Measurements from ENCODE around the gene ALOXE3. TPM values are rescaled to one million over a fixed set of nuclear protein-coding genes. Genes with fewer than 3 reads are reported as not detected.
A peak's percentile ranks its signal among the peaks of the same experiment; 100 is the strongest.

Gene ALOXE3
- total RNA-seq, 1 experiment from 2014 or later, result 0.13 TPM

GRCh38 chr17:8150194-8151119 lies 32.1 kb upstream of the ALOXE3 start:
- Histone ChIP-seq H3K4ac (ENCODE audit: low read depth, low read length) (no peak overlapping the region), H3K27ac (ENCODE audit: insufficient read length, low read depth, low read length) (no peak overlapping the region), H2AK5ac (ENCODE audit: insufficient read length, low read length) (no peak overlapping the region), H3K27me3 (ENCODE audit: insufficient read depth, low read length) (no peaks in the 10 kb centered on the region), H3K4me1 (ENCODE audit: insufficient read depth, low read length) (peaks cover 5% of the 10 kb centered on the region), H2BK20ac (ENCODE audit: low read depth, low read length, poor library complexity, severe bottlenecking) (no peak overlapping the region), H3K79me2 (ENCODE audit: insufficient read depth, low read length) (no peaks in the 10 kb centered on the region), H3K23ac (ENCODE audit: insufficient read length, low read depth, low read length) (no peak overlapping the region), H3K9me3 (ENCODE audit: control insufficient read depth, low read depth, low read length) (no peaks in the 10 kb centered on the region), H2BK5ac (ENCODE audit: insufficient read length, low read length) (no peak overlapping the region), H2BK120ac (ENCODE audit: low read depth, low read length, poor library complexity, severe bottlenecking) (no peak overlapping the region), H3K18ac (ENCODE audit: insufficient read length, low read depth, low read length) (no peak overlapping the region), H3K23me2 (ENCODE audit: insufficient read length, low read depth, low read length, poor library complexity, severe bottlenecking) (peaks cover 13% of the 10 kb centered on the region), H4K8ac (replicated peaks; ENCODE audit: insufficient read length, low read depth, low read length) (no peak overlapping the region), H3K14ac (ENCODE audit: insufficient read depth, low read length) (no peak overlapping the region), H4K91ac (ENCODE audit: insufficient read length, low read depth, low read length) (no peak overlapping the region), H3K9ac (ENCODE audit: extremely low read depth, insufficient read length, low read length) (no peak overlapping the region), H4K20me1 (ENCODE audit: control insufficient read depth, insufficient read depth, insufficient read length) (no peaks in the 10 kb centered on the region), H2BK12ac (ENCODE audit: insufficient read length, low read depth, low read length) (no peak overlapping the region), H3K4me2 (ENCODE audit: insufficient read depth, insufficient read length, low read length) (peak overlapping the region; percentile 87), H3K79me1 (ENCODE audit: insufficient read depth, low read depth, low read length, poor library complexity, severe bottlenecking) (peaks cover 2% of the 10 kb centered on the region), H3K56ac (ENCODE audit: insufficient read length, low read depth, low read length) (no peak overlapping the region), H4K5ac (ENCODE audit: insufficient read length, low read depth, low read length) (no peak overlapping the region), H2AFZ (ENCODE audit: low read length) (no peak overlapping the region), H3T11ph (ENCODE audit: low read length) (no peak overlapping the region), H2BK15ac (ENCODE audit: low read depth, low read length) (no peak overlapping the region)
- peak overlapping the region; percentile 90 to 97 for H3K4me3 Mint-ChIP-seq
- peaks cover 21 to 25% of the 10 kb centered on the region in 2 experiments for H3K4me1 Mint-ChIP-seq
- H3K27me3 Mint-ChIP-seq (ENCODE audit: low read depth), result peaks cover 2% of the 10 kb centered on the region
- H3K9me3 Mint-ChIP-seq, result no peaks in the 10 kb centered on the region
- DNase-seq, result no peak
- TF ChIP-seq, protein P1, sequence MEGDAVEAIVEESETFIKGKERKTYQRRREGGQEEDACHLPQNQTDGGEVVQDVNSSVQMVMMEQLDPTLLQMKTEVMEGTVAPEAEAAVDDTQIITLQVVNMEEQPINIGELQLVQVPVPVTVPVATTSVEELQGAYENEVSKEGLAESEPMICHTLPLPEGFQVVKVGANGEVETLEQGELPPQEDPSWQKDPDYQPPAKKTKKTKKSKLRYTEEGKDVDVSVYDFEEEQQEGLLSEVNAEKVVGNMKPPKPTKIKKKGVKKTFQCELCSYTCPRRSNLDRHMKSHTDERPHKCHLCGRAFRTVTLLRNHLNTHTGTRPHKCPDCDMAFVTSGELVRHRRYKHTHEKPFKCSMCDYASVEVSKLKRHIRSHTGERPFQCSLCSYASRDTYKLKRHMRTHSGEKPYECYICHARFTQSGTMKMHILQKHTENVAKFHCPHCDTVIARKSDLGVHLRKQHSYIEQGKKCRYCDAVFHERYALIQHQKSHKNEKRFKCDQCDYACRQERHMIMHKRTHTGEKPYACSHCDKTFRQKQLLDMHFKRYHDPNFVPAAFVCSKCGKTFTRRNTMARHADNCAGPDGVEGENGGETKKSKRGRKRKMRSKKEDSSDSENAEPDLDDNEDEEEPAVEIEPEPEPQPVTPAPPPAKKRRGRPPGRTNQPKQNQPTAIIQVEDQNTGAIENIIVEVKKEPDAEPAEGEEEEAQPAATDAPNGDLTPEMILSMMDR (conservative IDR thresholded peaks at IDR 0.05), result no peak
- no peak overlapping the region for H3K27ac Mint-ChIP-seq
- peaks cover 28 to 41% (median 40%) of the 10 kb centered on the region in 3 experiments for H3K36me3 Mint-ChIP-seq (ENCODE audit: insufficient read depth in 1 of 3, low read depth in 3 of 3)
- WGBS (ENCODE audit: extremely low coverage, insufficient read length, low lambda C conversion rate), result no CpG with 5 or more reads among the region's 18 CpGs

Measured in H9 (cell line).